HCT116 (cell line): ENCODE data around the gene KIF12. TPM values are rescaled to one million over a fixed set of nuclear protein-coding genes. Genes with fewer than 3 reads are reported as not detected.
A peak's percentile ranks its signal among the peaks of the same experiment; 100 is the strongest.

Experiments used
- ATAC-seq: fragments of 200-7000 bp; cut with Tn5 transposase; 2 replicates; pipeline ENCODE4 v1.9.1; 2020; ENCODE audit warnings: mild to moderate bottlenecking, moderate library complexity
- BruUV-seq: library from RNA; stranded (reverse); fragments of 400-500 nt; replicated peaks from 2 replicates; lab custom pipeline; 2021; lab: Mats Ljungman, UMichigan
- CTCF ChIA-PET: fragments of 300-600 bp; sonication (Branson Sonifier 250); formaldehyde crosslinking; loops from one replicate; lab custom pipeline; 2021; ENCODE audit warnings: antibody characterized with exemption; lab: Charles Lee
- POLR2A ChIA-PET: fragments of 300-600, 350-600 bp; sonication (Branson Sonifier 250); formaldehyde crosslinking; loops from one replicate; lab custom pipeline; 2021; ENCODE audit warnings: antibody characterized with exemption; lab: Charles Lee
- RAD21 ChIA-PET, 2 experiments: fragments of 300-600 bp; sonication (Branson Sonifier 250); formaldehyde crosslinking; loops; one replicate each; lab custom pipeline; 2023; ENCODE audit warnings: low total read pairs in 2 of 2; ENCODE audit not compliant: uncharacterized antibody in 2 of 2, unreplicated experiment in 2 of 2, low non-redundant PET in 1 of 2; lab: Charles Lee
- DNase-seq: peaks from one replicate; pipeline ENCODE4 v3.0.0-alpha.2; 2010; ENCODE audit warnings: low read depth, low spot score
- H2AFZ ChIP-seq: fragments of 200-600 bp; shearing (Covaris generic), sonication (generic); 2 replicates; pipeline ENCODE4 v1.6.1; 2017; ENCODE audit warnings: low read depth, mixed run types, mixed read lengths, antibody characterized with exemption, low read length; ENCODE audit not compliant: poor library complexity, severe bottlenecking
- H3K27ac ChIP-seq: 2 replicates; pipeline ENCODE4 v1.5.1; 2012; ENCODE audit warnings: low read depth, low read length
- H3K27me3 ChIP-seq: fragments of 200-600 bp; sonication (generic); 2 replicates; pipeline ENCODE4 v1.6.1; 2016; ENCODE audit warnings: mixed run types, low read length, mixed read lengths; ENCODE audit not compliant: insufficient read depth
- H3K36me3 ChIP-seq, 2 experiments: fragments of 200-500 bp in 1 of 2; fragments of 200-600 bp in 1 of 2; sonication (Bioruptor generic) in 1 of 2; sonication (generic) in 1 of 2; 2 replicates each; pipeline versions ENCODE4 v1.5.1 to v1.6.1; 2014 to 2016; ENCODE audit warnings: low read length in 2 of 2, inconsistent platforms in 1 of 2, mixed read lengths in 1 of 2, mixed run types in 1 of 2; ENCODE audit not compliant: insufficient read depth in 2 of 2, control insufficient read depth in 1 of 2
- H3K4me1 ChIP-seq, 2 experiments: fragments of 200-600 bp in 1 of 2; sonication (generic) in 1 of 2; 2 replicates each; pipeline versions ENCODE4 v1.5.1 to v1.6.1; 2012 to 2017; ENCODE audit warnings: low read length in 2 of 2, inconsistent platforms in 1 of 2, mild to moderate bottlenecking in 1 of 2, mixed read lengths in 1 of 2, mixed run types in 1 of 2, moderate library complexity in 1 of 2; ENCODE audit not compliant: insufficient read depth in 2 of 2, control insufficient read depth in 1 of 2
- H3K4me2 ChIP-seq: fragments of 200-600 bp; sonication (generic); 2 replicates; pipeline ENCODE4 v1.6.1; 2017; ENCODE audit warnings: mixed run types, low read length, mixed read lengths
- H3K4me3 ChIP-seq, 2 experiments: fragments of 200-600 bp in 1 of 2; sonication (generic) in 1 of 2; replicated peaks in 1 of 2; 2 replicates each; pipeline ENCODE4 v1.5.1; 2011 to 2016; ENCODE audit warnings: low read length in 2 of 2, control low read depth in 1 of 2, low read depth in 1 of 2, mild to moderate bottlenecking in 1 of 2, mixed read lengths in 1 of 2, mixed run types in 1 of 2
- H3K79me2 ChIP-seq: fragments of 200-600 bp; sonication (generic); 2 replicates; pipeline ENCODE4 v1.6.1; 2017; ENCODE audit warnings: mild to moderate bottlenecking, mixed run types, low read length, moderate library complexity, mixed read lengths; ENCODE audit not compliant: insufficient read depth
- H3K9ac ChIP-seq: fragments of 200-600 bp; sonication (generic); 2 replicates; pipeline ENCODE4 v1.6.1; 2016; ENCODE audit warnings: low read length, mixed read lengths
- H3K9me2 ChIP-seq: fragments of 200-600 bp; sonication (generic), shearing (Covaris generic); 2 replicates; pipeline ENCODE4 v1.6.1; 2017; ENCODE audit warnings: mixed run types, mild to moderate bottlenecking, moderate library complexity; ENCODE audit not compliant: insufficient read depth
- H3K9me3 ChIP-seq, 2 experiments: fragments of 200-500 bp in 1 of 2; fragments of 200-600 bp in 1 of 2; sonication (Bioruptor generic) in 1 of 2; sonication (generic) in 1 of 2; 2 replicates each; pipeline ENCODE4 v1.6.1; 2014 to 2017; ENCODE audit warnings: low read length in 2 of 2, mixed read lengths in 2 of 2, inconsistent platforms in 1 of 2, low read depth in 1 of 2, mild to moderate bottlenecking in 1 of 2, mixed run types in 1 of 2, moderate library complexity in 1 of 2; ENCODE audit not compliant: control insufficient read depth in 1 of 2, insufficient read depth in 1 of 2
- H4K20me1 ChIP-seq: fragments of 200-600 bp; sonication (generic), shearing (Covaris generic); 2 replicates; pipeline ENCODE4 v1.6.1; 2017; ENCODE audit warnings: mixed run types, mild to moderate bottlenecking, moderate library complexity; ENCODE audit not compliant: insufficient read depth
- EZH2phosphoT487 ChIP-seq: fragments of 200-600 bp; IDR thresholded peaks from 2 replicates; pipeline ENCODE4 v1.6.1; 2018; ENCODE audit warnings: antibody characterized with exemption, borderline replicate concordance
- RAD21 ChIP-seq: IDR thresholded peaks from 2 replicates; pipeline ENCODE4 v1.6.1; 2012; ENCODE audit warnings: low read depth, mild to moderate bottlenecking
- SP1 ChIP-seq: IDR thresholded peaks from 2 replicates; pipeline ENCODE4 v1.6.1; 2012; ENCODE audit warnings: low read depth
- intact Hi-C: fragments of 100-400 bp; cut with micrococcal nuclease; formaldehyde crosslinking; loops from 2 replicates; pipeline ENCODE4 v1.10.0; 2022
- total RNA-seq: library from RNA; stranded (reverse); gene quantifications from one replicate; pipeline ENCODE4 v1.2.1, GENCODE V29; 2021; ENCODE audit not compliant: unreplicated experiment
- TF ChIP-seq, protein P1 (sequence below), 3 experiments: fragments of 200-600 bp in 1 of 3; sonication (generic) in 1 of 3; IDR thresholded peaks in 2 of 3; conservative IDR thresholded peaks in 1 of 3; 2 replicates each; pipeline ENCODE4 v1.5.1; 2012 to 2017; ENCODE audit warnings: low read depth in 2 of 3, low read length in 2 of 3, antibody characterized with exemption in 1 of 3, borderline replicate concordance in 1 of 3, control low read depth in 1 of 3, mild to moderate bottlenecking in 1 of 3, mixed read lengths in 1 of 3, mixed run types in 1 of 3, moderate library complexity in 1 of 3; ENCODE audit not compliant: insufficient read depth in 1 of 3

Gene KIF12
- total RNA-seq, 1 experiment from 2014 or later: 6.4 TPM

DNA sequence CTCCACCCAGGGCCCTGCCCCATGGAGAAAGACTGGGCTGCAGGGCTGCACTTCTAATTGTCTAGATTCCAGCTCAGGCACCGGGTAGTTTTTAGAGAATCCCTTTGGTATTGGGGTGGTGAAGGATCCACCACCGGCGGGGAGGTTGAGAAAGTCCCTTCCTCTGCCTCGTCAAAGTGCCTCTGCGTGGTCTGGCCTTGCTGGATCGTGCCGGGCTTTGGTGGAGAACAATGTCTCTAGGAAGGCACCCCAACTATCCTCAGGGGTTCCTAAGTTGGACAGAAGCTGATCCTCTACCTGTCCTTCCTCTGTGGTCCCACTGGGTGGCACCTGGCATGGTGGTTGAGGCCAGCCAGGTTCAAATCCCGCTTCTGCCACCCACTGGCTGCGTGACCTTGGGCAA, 13.7 kb downstream of the KIF12 start:
- ATAC-seq: no peak
- intact Hi-C loops: no loop called here
- POLR2A ChIA-PET: no interaction called here

DNA sequence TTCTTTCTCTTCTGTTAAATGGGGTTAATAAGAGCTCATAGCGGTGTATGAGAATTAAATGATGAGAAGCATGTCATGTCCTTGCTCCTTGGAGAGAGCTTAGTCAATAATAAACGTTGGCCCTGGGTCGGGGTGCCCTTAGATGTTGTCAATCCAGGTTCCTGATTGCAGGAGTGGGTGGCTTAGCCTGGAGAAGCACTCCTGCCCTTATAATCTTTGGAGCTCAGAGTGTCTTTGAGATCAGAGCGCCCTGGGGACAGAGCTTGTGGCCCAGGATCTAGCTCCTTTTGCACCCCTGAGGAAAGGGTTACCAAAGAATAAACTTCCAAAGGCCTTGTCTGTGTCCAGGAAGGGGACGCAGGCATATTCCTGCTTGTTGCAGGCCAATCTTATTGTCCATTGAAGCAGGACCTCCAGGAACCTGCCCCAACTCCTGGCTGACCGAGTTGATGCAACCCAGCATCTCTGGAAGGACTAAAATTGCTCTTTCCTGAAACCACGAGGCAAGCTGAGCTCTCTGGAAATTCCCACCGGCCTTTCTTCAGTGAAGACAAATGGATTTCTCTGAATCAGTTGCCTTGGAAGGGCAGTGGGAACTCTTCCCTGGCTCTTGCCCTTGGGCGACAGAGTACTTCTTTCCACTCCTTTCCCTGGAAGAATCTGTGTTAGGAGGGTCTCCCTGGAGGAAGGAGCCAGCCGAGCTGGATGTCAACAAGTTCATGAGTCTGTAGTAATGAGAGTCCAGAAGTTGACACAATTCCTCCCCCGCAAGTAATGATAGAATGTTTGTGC, 14.6 kb downstream of the KIF12 start:
- BruUV-seq: no TSS peak
- ChIA-PET RAD21 (no interaction called here), POLR2A (no interaction called here), CTCF (interaction anchor here (0.7 to 3.1 kb wide), 6 partner anchors 11 to 347 kb away, joined by 3 to 20 read pairs (median 4); no protein-coding TSS in a partner anchor)
- Histone ChIP-seq H3K27me3 (no peaks in the 10 kb centered on the region), H3K4me2 (no peak overlapping the region), H3K9me2 (no peaks in the 10 kb centered on the region), H3K9me3 (no peaks in the 10 kb centered on the region), H3K36me3 (no peaks in the 10 kb centered on the region), H2AFZ (no peak overlapping the region), H3K27ac (no peak overlapping the region), H4K20me1 (no peaks in the 10 kb centered on the region), H3K79me2 (no peaks in the 10 kb centered on the region), H3K4me3 (no peak overlapping the region), H3K4me1 (no peaks in the 10 kb centered on the region), H3K9ac (no peak overlapping the region)
- intact Hi-C loops: no loop called here
- no peak for ATAC-seq
- no peak for TF ChIP-seq EZH2phosphoT487
- no peak for TF ChIP-seq RAD21
- no peak for DNase-seq

More for the DNA sequence above, 13.7 kb downstream of the KIF12 start:
- H3K79me2 ChIP-seq: no peaks in the 10 kb centered on the region
- H3K4me3 ChIP-seq: no peak overlapping the region
- H3K27ac ChIP-seq: no peak overlapping the region
- H3K9me2 ChIP-seq: no peaks in the 10 kb centered on the region
- no peaks in the 10 kb centered on the region for H3K27me3 ChIP-seq
- RAD21 ChIA-PET: no interaction called here
- TF ChIP-seq, protein P1, sequence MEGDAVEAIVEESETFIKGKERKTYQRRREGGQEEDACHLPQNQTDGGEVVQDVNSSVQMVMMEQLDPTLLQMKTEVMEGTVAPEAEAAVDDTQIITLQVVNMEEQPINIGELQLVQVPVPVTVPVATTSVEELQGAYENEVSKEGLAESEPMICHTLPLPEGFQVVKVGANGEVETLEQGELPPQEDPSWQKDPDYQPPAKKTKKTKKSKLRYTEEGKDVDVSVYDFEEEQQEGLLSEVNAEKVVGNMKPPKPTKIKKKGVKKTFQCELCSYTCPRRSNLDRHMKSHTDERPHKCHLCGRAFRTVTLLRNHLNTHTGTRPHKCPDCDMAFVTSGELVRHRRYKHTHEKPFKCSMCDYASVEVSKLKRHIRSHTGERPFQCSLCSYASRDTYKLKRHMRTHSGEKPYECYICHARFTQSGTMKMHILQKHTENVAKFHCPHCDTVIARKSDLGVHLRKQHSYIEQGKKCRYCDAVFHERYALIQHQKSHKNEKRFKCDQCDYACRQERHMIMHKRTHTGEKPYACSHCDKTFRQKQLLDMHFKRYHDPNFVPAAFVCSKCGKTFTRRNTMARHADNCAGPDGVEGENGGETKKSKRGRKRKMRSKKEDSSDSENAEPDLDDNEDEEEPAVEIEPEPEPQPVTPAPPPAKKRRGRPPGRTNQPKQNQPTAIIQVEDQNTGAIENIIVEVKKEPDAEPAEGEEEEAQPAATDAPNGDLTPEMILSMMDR (IDR thresholded peaks at IDR 0.05 in 2 of 3, conservative IDR thresholded peaks at IDR 0.05 in 1 of 3; ENCODE audit: borderline replicate concordance in 1 of 3, insufficient read depth in 1 of 3, low read depth in 2 of 3, low read length in 2 of 3): peak in 2 of 3 experiments; percentile 9 to 18; a peak in 1 of 6 replicates
- TF ChIP-seq SP1: no peak
- TF ChIP-seq, all 23 proteins: peak for 1
- no peaks in the 10 kb centered on the region for H4K20me1 ChIP-seq
- no peaks in the 10 kb centered on the region for H3K9me3 ChIP-seq
- H3K36me3 ChIP-seq: no peaks in the 10 kb centered on the region
- no TSS peak for BruUV-seq
- no peak for DNase-seq
- no peak overlapping the region for H3K9ac ChIP-seq
- no peak overlapping the region for H2AFZ ChIP-seq
- H3K4me2 ChIP-seq: no peak overlapping the region
- no peaks in the 10 kb centered on the region for H3K4me1 ChIP-seq
- CTCF ChIA-PET: interaction anchor here (2.5 kb wide), 1 partner anchor 205 kb away, joined by 12 read pairs; no protein-coding TSS in a partner anchor
